LNCAP (cell line): ENCODE results near the gene CCDC106.

ENCODE experiments used
- CTCF ChIP-seq: fragments of 450-650 bp; IDR thresholded peaks from 2 replicates; pipeline ENCODE4 v1.5.1; 2017; ENCODE audit warnings: mild to moderate bottlenecking

Gene CCDC106

GRCh38 chr19:55679343-55680257, 31.6 kb downstream of the CCDC106 start:
- TF ChIP-seq CTCF: no peak

GRCh38 chr19:55680339-55681130, 32.5 kb downstream of the CCDC106 start:
- no peak for TF ChIP-seq CTCF

- TF ChIP-seq CTCF: no peak
These were observed 33.4 kb downstream of the CCDC106 start for GRCh38 chr19:55681131-55682092.

GRCh38 chr19:55683449-55684261, 35.6 kb downstream of the CCDC106 start:
- no peak for TF ChIP-seq CTCF

GRCh38 chr19:55684946-55685681, 37.1 kb downstream of the CCDC106 start:
- no peak for TF ChIP-seq CTCF

- no peak for TF ChIP-seq CTCF
These were observed 37.8 kb downstream of the CCDC106 start for GRCh38 chr19:55685776-55686175.
